Calu3 (cell line): ENCODE results near the gene RUNX2. TPM values are rescaled to one million over a fixed set of nuclear protein-coding genes. Genes with fewer than 3 reads are reported as not detected.

ENCODE experiments used
- BruUV-seq: library from RNA; stranded (reverse); fragments of 400-500 nt; replicated peaks from 2 replicates; lab custom pipeline; 2021; lab: Mats Ljungman, UMichigan
- CTCF ChIA-PET: fragments of 300-600 bp; sonication (Branson Sonifier 250); formaldehyde crosslinking; loops from one replicate; lab custom pipeline; 2022; ENCODE audit warnings: antibody characterized with exemption; lab: Charles Lee
- DNase-seq: peaks from one replicate; pipeline ENCODE4 v3.0.0; 2022
- H3K27ac Mint-ChIP-seq: one replicate; pipeline ENCODE4 v1.8.0; 2022; ENCODE audit warnings: mixed read lengths; ENCODE audit not compliant: unreplicated experiment
- H3K27me3 Mint-ChIP-seq: one replicate; pipeline ENCODE4 v1.8.0; 2022; ENCODE audit warnings: mixed read lengths; ENCODE audit not compliant: unreplicated experiment
- H3K36me3 Mint-ChIP-seq: one replicate; pipeline ENCODE4 v1.8.0; 2022; ENCODE audit warnings: mild to moderate bottlenecking, moderate library complexity, mixed read lengths; ENCODE audit not compliant: insufficient read depth, unreplicated experiment
- H3K4me1 Mint-ChIP-seq: one replicate; pipeline ENCODE4 v1.8.0; 2022; ENCODE audit warnings: mild to moderate bottlenecking, low read depth, mixed read lengths; ENCODE audit not compliant: unreplicated experiment
- H3K4me3 Mint-ChIP-seq: one replicate; pipeline ENCODE4 v1.8.0; 2022; ENCODE audit warnings: mild to moderate bottlenecking, low read depth, moderate library complexity, mixed read lengths; ENCODE audit not compliant: unreplicated experiment
- H3K9me3 Mint-ChIP-seq: one replicate; pipeline ENCODE4 v1.8.0; 2022; ENCODE audit warnings: low read depth, mixed read lengths; ENCODE audit not compliant: unreplicated experiment
- CTCF ChIP-seq: fragments of 200-600 bp; IDR thresholded peaks from one replicate; pipeline ENCODE4 v1.8.0; 2022; ENCODE audit warnings: antibody characterized with exemption; ENCODE audit not compliant: unreplicated experiment
- intact Hi-C: fragments of 100-400 bp; cut with micrococcal nuclease; formaldehyde crosslinking; loops from one replicate; pipeline ENCODE4 v1.10.0; 2022; ENCODE audit not compliant: unreplicated experiment
- total RNA-seq: library from RNA; stranded (reverse); gene quantifications from 2 replicates; pipeline ENCODE4 v1.2.3, GENCODE V29; 2022

RUNX2 gene
- total RNA-seq, 1 experiment from 2014 or later = 0.54 TPM

- Mint-ChIP-seq H3K9me3 (no peaks in the 10 kb centered on the region), H3K4me1 (peaks cover under 1% of the 10 kb centered on the region), H3K36me3 (no peaks in the 10 kb centered on the region), H3K4me3 (no peak overlapping the region), H3K27ac (no peak overlapping the region), H3K27me3 (no peaks in the 10 kb centered on the region)
- CTCF ChIA-PET = no interaction called here
- intact Hi-C loops = no loop called here
- no TSS peak for BruUV-seq
- DNase-seq = no peak
- no peak for TF ChIP-seq CTCF
Measured at GRCh38 chr6:45696738-45697137, 368.6 kb downstream of the RUNX2 start.

GRCh38 chr6:45697605-45698004 lies 369.5 kb downstream of the RUNX2 start:
- intact Hi-C loops = no loop called here
- TF ChIP-seq CTCF = no peak
- Mint-ChIP-seq H3K27ac (no peak overlapping the region), H3K27me3 (no peaks in the 10 kb centered on the region), H3K4me1 (no peaks in the 10 kb centered on the region), H3K36me3 (no peaks in the 10 kb centered on the region), H3K9me3 (no peaks in the 10 kb centered on the region), H3K4me3 (no peak overlapping the region)
- no peak for DNase-seq
- BruUV-seq = no TSS peak
- CTCF ChIA-PET = no interaction called here

- Mint-ChIP-seq H3K9me3 (no peaks in the 10 kb centered on the region), H3K27me3 (no peaks in the 10 kb centered on the region), H3K36me3 (no peaks in the 10 kb centered on the region), H3K4me3 (no peak overlapping the region), H3K4me1 (no peaks in the 10 kb centered on the region), H3K27ac (no peak overlapping the region)
- TF ChIP-seq CTCF = no peak
- CTCF ChIA-PET = no interaction called here
- no TSS peak for BruUV-seq
- no peak for DNase-seq
- intact Hi-C loops = no loop called here
Measured at GRCh38 chr6:45698046-45698445, 369.9 kb downstream of the RUNX2 start.

GRCh38 chr6:45699663-45700062 lies 371.5 kb downstream of the RUNX2 start:
- Mint-ChIP-seq H3K4me3 (no peak overlapping the region), H3K27ac (no peak overlapping the region), H3K4me1 (no peaks in the 10 kb centered on the region), H3K9me3 (no peaks in the 10 kb centered on the region), H3K36me3 (no peaks in the 10 kb centered on the region), H3K27me3 (no peaks in the 10 kb centered on the region)
- no peak for DNase-seq
- no peak for TF ChIP-seq CTCF
- CTCF ChIA-PET = no interaction called here
- intact Hi-C loops = no loop called here
- BruUV-seq = no TSS peak
